Measurements from ENCODE around the gene MYO7B. TPM values are rescaled to one million over a fixed set of nuclear protein-coding genes. Genes with fewer than 3 reads are reported as not detected.
"Not testable (repeated sequence)": the region's sequence is repeated elsewhere in the genome, so short reads cannot be mapped to it uniquely, and the experiment has no call there.

MYO7B gene
- total and polyA plus RNA-seq, 7 experiments from 2014 or later = 0.29 to 5.9 (median 1.3) TPM; not detected in 4

DNA sequence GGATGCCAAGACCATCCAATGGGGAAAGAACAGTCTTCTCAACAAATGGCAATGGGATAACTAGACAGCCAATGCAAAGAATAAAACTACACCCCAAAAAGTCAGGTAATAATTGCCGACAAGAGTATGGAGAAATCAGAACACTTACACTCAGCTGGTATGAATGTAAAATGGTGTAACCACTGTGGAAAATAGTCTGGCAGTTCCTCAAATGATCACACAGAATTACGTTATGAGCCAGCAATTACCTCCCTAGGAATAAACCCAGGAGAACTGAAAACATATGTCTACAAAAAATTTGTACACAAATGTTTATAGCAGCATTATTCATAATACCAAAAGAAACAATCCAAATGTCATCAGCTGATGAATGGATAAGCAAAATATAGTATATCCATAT, 18.0 kb upstream of the MYO7B start:
- ATAC-seq = no peak
- peaks cover 41 to 84% (median 74%) of the 10 kb centered on the region in 7 donors for H3K4me1 Mint-ChIP-seq
- H3K27me3 Mint-ChIP-seq = no peaks in the 10 kb centered on the region
- H3K9me3 ChIP-seq (ENCODE audit: control insufficient read depth in 2 of 3, low read length in 3 of 3) = no peaks in the 10 kb centered on the region
- ChIA-PET POLR2A (no interaction called here), CTCF (no interaction called here)
- intact Hi-C loops (cut with micrococcal nuclease) = no loop called here
- H3K9me3 Mint-ChIP-seq = no peaks in the 10 kb centered on the region
- H3K36me3 ChIP-seq (ENCODE audit: control insufficient read depth in 2 of 3, insufficient read depth in 3 of 3, low read length in 3 of 3) = peaks cover 0 to 52% (median 7%) of the 10 kb centered on the region in 3 experiments
- H3K27me3 ChIP-seq (ENCODE audit: control insufficient read depth in 2 of 2, insufficient read depth in 2 of 2, low read length in 2 of 2) = no peaks in the 10 kb centered on the region
- peaks cover 6 to 53% (median 29%) of the 10 kb centered on the region in 5 donors for H3K36me3 Mint-ChIP-seq
- no peak for DNase-seq
- H3K4me3 ChIP-seq (ENCODE audit: low read length) = no peak overlapping the region
- peak overlapping the region in 4 of 9 donors; percentile 15 to 59 (median 20) for H3K27ac Mint-ChIP-seq
- H3K27ac ChIP-seq (ENCODE audit: low read depth, low read length) = no peak overlapping the region
- peaks cover 4 to 24% of the 10 kb centered on the region in 2 donors for H3K4me1 ChIP-seq (ENCODE audit: control insufficient read depth in 2 of 2, insufficient read depth in 2 of 2, low read length in 2 of 2)
- H3K4me3 Mint-ChIP-seq = peak overlapping the region in 1 of 10 donors; percentile 37

DNA sequence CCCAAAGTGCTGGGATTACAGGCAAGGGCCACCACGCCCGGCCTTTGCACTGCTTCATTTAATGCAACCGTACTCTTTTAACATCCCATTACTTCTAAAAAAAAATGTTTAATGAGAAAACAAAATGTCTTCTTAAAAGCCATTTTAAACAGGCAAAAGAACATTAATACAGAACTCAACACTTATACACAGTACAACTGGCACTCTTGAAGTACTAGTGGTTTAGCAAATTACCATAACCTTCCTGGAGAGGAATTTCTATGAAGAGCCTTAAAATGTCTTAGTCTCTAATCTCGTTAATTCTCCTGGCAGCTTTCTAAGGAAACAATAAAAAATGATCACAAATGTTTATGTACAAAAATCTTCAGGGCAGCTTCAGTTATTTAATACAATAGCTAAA, 15.1 kb upstream of the MYO7B start:
- Mint-ChIP-seq H3K27me3 (no peaks in the 10 kb centered on the region), H3K36me3 (peaks cover 0 to 46% (median 23%) of the 10 kb centered on the region in 5 donors), H3K4me1 (peaks cover 31 to 73% (median 67%) of the 10 kb centered on the region in 7 donors), H3K4me3 (no peak overlapping the region), H3K27ac (peak overlapping the region in 3 of 9 donors; percentile 24 to 61 (median 25)), H3K9me3 (no peaks in the 10 kb centered on the region)
- H3K27ac ChIP-seq (ENCODE audit: low read depth, low read length) = no peak overlapping the region
- H3K4me1 ChIP-seq (ENCODE audit: control insufficient read depth in 2 of 2, insufficient read depth in 2 of 2, low read length in 2 of 2) = peaks cover 5 to 10% of the 10 kb centered on the region in 2 donors
- H3K4me3 ChIP-seq (ENCODE audit: low read length) = no peak overlapping the region
- POLR2A ChIA-PET = interaction anchor here (0.5 kb wide), 1 partner anchor 24 kb away, joined by 3 read pairs; no protein-coding TSS in a partner anchor
- CTCF ChIA-PET = no interaction called here
- intact Hi-C loops (cut with micrococcal nuclease) = loop anchor here (10.0 kb wide), 5 partner anchors 364 to 856 kb away; partner anchors contain the start of genes AMMECR1L (in 2 of the 2) and UGGT1 (in 1 of the 2)
- H3K27me3 ChIP-seq (ENCODE audit: control insufficient read depth in 2 of 2, insufficient read depth in 2 of 2, low read length in 2 of 2) = no peaks in the 10 kb centered on the region
- DNase-seq (no peak), ATAC-seq (no peak)
- H3K36me3 ChIP-seq (ENCODE audit: control insufficient read depth in 2 of 3, insufficient read depth in 3 of 3, low read length in 3 of 3) = peaks cover 0 to 49% (median 7%) of the 10 kb centered on the region in 3 experiments
- H3K9me3 ChIP-seq (ENCODE audit: control insufficient read depth in 2 of 3, low read length in 3 of 3) = no peaks in the 10 kb centered on the region

GRCh38 chr2:127523269-127523939, 12.1 kb upstream of the MYO7B start:
- Histone ChIP-seq H3K4me1 (ENCODE audit: control insufficient read depth in 2 of 2, insufficient read depth in 2 of 2, low read length in 2 of 2) (peaks cover 6 to 9% of the 10 kb centered on the region in 2 donors), H3K27me3 (ENCODE audit: control insufficient read depth in 2 of 2, insufficient read depth in 2 of 2, low read length in 2 of 2) (no peaks in the 10 kb centered on the region), H3K36me3 (ENCODE audit: control insufficient read depth in 2 of 3, insufficient read depth in 3 of 3, low read length in 3 of 3) (peaks cover 0 to 33% (median 7%) of the 10 kb centered on the region in 3 experiments), H3K9me3 (ENCODE audit: control insufficient read depth in 2 of 3, low read length in 3 of 3) (no peaks in the 10 kb centered on the region), H3K4me3 (ENCODE audit: low read length) (no peak overlapping the region), H3K27ac (ENCODE audit: low read depth, low read length) (no peak overlapping the region)
- Mint-ChIP-seq H3K4me1 (peaks cover 19 to 62% (median 56%) of the 10 kb centered on the region in 7 donors), H3K36me3 (peaks cover 0 to 21% (median 12%) of the 10 kb centered on the region in 5 donors), H3K27me3 (no peaks in the 10 kb centered on the region), H3K27ac (peak overlapping the region in 6 of 9 donors; percentile 2 to 75 (median 23)), H3K4me3 (peak overlapping the region in 9 of 10 donors; percentile 3 to 55 (median 48)), H3K9me3 (no peaks in the 10 kb centered on the region)
- DNase-seq = no peak
- CTCF ChIA-PET = no interaction called here
- ATAC-seq = no peak
- intact Hi-C loops (cut with micrococcal nuclease) = loop anchor here (10.0 kb wide), 5 partner anchors 361 to 859 kb away; partner anchors contain the start of genes AMMECR1L (in 2 of the 2) and UGGT1 (in 1 of the 2)
- POLR2A ChIA-PET = interaction anchor here (0.6 kb wide), 1 partner anchor 134 kb away, joined by 3 read pairs; no protein-coding TSS in a partner anchor

- H3K4me3 Mint-ChIP-seq = peak overlapping the region; percentile 29 to 99 (median 55)
- H3K27ac ChIP-seq (ENCODE audit: low read depth, low read length); H3K9me3 ChIP-seq (ENCODE audit: control insufficient read depth in 2 of 3, low read length in 3 of 3); H3K27me3 ChIP-seq (ENCODE audit: control insufficient read depth in 2 of 2, insufficient read depth in 2 of 2, low read length in 2 of 2); H3K4me3 ChIP-seq (ENCODE audit: low read length); H3K4me1 ChIP-seq (ENCODE audit: control insufficient read depth in 2 of 2, insufficient read depth in 2 of 2, low read length in 2 of 2); H3K9me3 Mint-ChIP-seq; DNase-seq; CTCF ChIA-PET; ATAC-seq; H3K27me3 Mint-ChIP-seq: not testable (repeated sequence)
- H3K36me3 Mint-ChIP-seq = peaks cover 0 to 21% (median 12%) of the 10 kb centered on the region in 5 donors
- peaks cover 19 to 62% (median 56%) of the 10 kb centered on the region in 7 donors for H3K4me1 Mint-ChIP-seq
- H3K36me3 ChIP-seq (ENCODE audit: control insufficient read depth in 2 of 3, insufficient read depth in 3 of 3, low read length in 3 of 3) = peaks cover 0 to 33% (median 6%) of the 10 kb centered on the region in 3 experiments
- POLR2A ChIA-PET = interaction anchor here (0.6 kb wide), 1 partner anchor 135 kb away, joined by 3 read pairs; no protein-coding TSS in a partner anchor
- peak overlapping the region in 3 of 9 donors; percentile 30 to 75 (median 39) for H3K27ac Mint-ChIP-seq
- intact Hi-C loops (cut with micrococcal nuclease) = loop anchor here (10.0 kb wide), 5 partner anchors 360 to 860 kb away; partner anchors contain the start of genes AMMECR1L (in 2 of the 2) and UGGT1 (in 1 of the 2)
Measured at GRCh38 chr2:127524198-127524834, 11.2 kb upstream of the MYO7B start.

- no peaks in the 10 kb centered on the region for H3K27me3 ChIP-seq (ENCODE audit: control insufficient read depth in 2 of 2, insufficient read depth in 2 of 2, low read length in 2 of 2)
- H3K4me1 ChIP-seq (ENCODE audit: control insufficient read depth in 2 of 2, insufficient read depth in 2 of 2, low read length in 2 of 2) = peaks cover 6 to 9% of the 10 kb centered on the region in 2 donors
- no peak for ATAC-seq
- POLR2A ChIA-PET = interaction anchor here (0.6 to 2.8 kb wide), 8 partner anchors 11 to 444 kb away, joined by 3 to 15 read pairs (median 5); partner anchors contain the start of gene SFT2D3
- intact Hi-C loops (cut with micrococcal nuclease) = loop anchor here (1.0 to 10.0 kb wide), 25 partner anchors 38 to 868 kb away; partner anchors contain the start of genes AMMECR1L (in 2 of the 2), ERCC3 (in 2 of the 2), SFT2D3 (in 2 of the 2) and UGGT1 (in 2 of the 2)
- peak overlapping the region; percentile 87 to 99 (median 99) for H3K27ac Mint-ChIP-seq
- peak overlapping the region; percentile 81 to 99 (median 96) for H3K4me3 Mint-ChIP-seq
- H3K4me1 Mint-ChIP-seq = peaks cover 14 to 52% (median 45%) of the 10 kb centered on the region in 7 donors
- CTCF ChIA-PET = no interaction called here
- H3K9me3 ChIP-seq (ENCODE audit: control insufficient read depth in 2 of 3, low read length in 3 of 3) = no peaks in the 10 kb centered on the region
- peak overlapping the region; percentile 82 for H3K27ac ChIP-seq (ENCODE audit: low read depth, low read length)
- peak overlapping the region; percentile 87 for H3K4me3 ChIP-seq (ENCODE audit: low read length)
- peak in 4 of 9 donors; percentile 5 to 33 (median 26) for DNase-seq
- no peaks in the 10 kb centered on the region for H3K9me3 Mint-ChIP-seq
- H3K27me3 Mint-ChIP-seq = peaks cover 0 to 9% (median 0%) of the 10 kb centered on the region in 5 donors
- peaks cover 0 to 30% (median 0%) of the 10 kb centered on the region in 3 experiments for H3K36me3 ChIP-seq (ENCODE audit: control insufficient read depth in 2 of 3, insufficient read depth in 3 of 3, low read length in 3 of 3)
- peaks cover under 1 to 16% (median 9%) of the 10 kb centered on the region in 5 donors for H3K36me3 Mint-ChIP-seq
Measured at GRCh38 chr2:127525691-127526131, 9.8 kb upstream of the MYO7B start.
